Measurements from ENCODE around the gene CRHR1.

GRCh38 chr17:45787044-45787443, 2.9 kb downstream of the CRHR1 start:
- no peak for TF ChIP-seq CTCF (IDR thresholded peaks at IDR 0.05; ENCODE audit: low read depth, low read length)
- no peak for TF ChIP-seq POLR2A (IDR thresholded peaks at IDR 0.05; ENCODE audit: extremely low read depth, insufficient read length)
- no peak for TF ChIP-seq MAX (IDR thresholded peaks at IDR 0.05; ENCODE audit: low read depth, low read length)
